Kidney (tissue), 14 donors: ENCODE measurements around the gene CCDC85C. TPM values are rescaled to one million over a fixed set of nuclear protein-coding genes. Genes with fewer than 3 reads are reported as not detected.

ENCODE experiments used
- DNase-seq, 5 donors: peaks; one replicate each; pipeline ENCODE4 v3.0.0-alpha.2; 2013 to 2020
- FAIRE-seq: peaks from 2 replicates; lab custom pipeline; 2012; peaks lifted over from hg19 to GRCh38; lab: Jason Lieb, UNC
- H3K27ac ChIP-seq, 2 donors: one replicate each; pipeline ENCODE4 v1.7.0; 2013; ENCODE audit warnings: low read depth in 2 of 2, low read length in 2 of 2, inconsistent platforms in 1 of 2
- H3K27me3 ChIP-seq: one replicate; pipeline ENCODE4 v1.7.1; 2013; ENCODE audit warnings: low read length, inconsistent platforms; ENCODE audit not compliant: control insufficient read depth, insufficient read depth
- H3K36me3 ChIP-seq, 3 donors: one replicate each; pipeline versions ENCODE4 v1.7.0 to v1.7.1; 2013; ENCODE audit warnings: low read length in 3 of 3, control low read depth in 1 of 3, inconsistent platforms in 1 of 3; ENCODE audit not compliant: insufficient read depth in 3 of 3, control insufficient read depth in 2 of 3
- H3K4me1 ChIP-seq, 3 donors: one replicate each; pipeline versions ENCODE4 v1.7.0 to v1.7.1; 2013; ENCODE audit warnings: low read length in 3 of 3, inconsistent platforms in 1 of 3, low read depth in 1 of 3; ENCODE audit not compliant: control insufficient read depth in 2 of 3, insufficient read depth in 2 of 3
- H3K4me3 ChIP-seq, 3 donors: one replicate each; pipeline versions ENCODE4 v1.7.0 to v1.8.1; 2013; ENCODE audit warnings: low read length in 3 of 3, control low read depth in 1 of 3, inconsistent platforms in 1 of 3
- H3K9ac ChIP-seq, 3 donors: one replicate each; pipeline versions ENCODE4 v1.7.0 to v1.7.1; 2013; ENCODE audit warnings: low read length in 3 of 3, control low read depth in 1 of 3, inconsistent platforms in 1 of 3
- H3K9me3 ChIP-seq, 3 donors: one replicate each; pipeline versions ENCODE4 v1.7.0 to v1.7.1; 2013; ENCODE audit warnings: low read length in 3 of 3, control low read depth in 1 of 3, inconsistent platforms in 1 of 3; ENCODE audit not compliant: control insufficient read depth in 2 of 3, insufficient read depth in 1 of 3
- CTCF ChIP-seq: IDR thresholded peaks from 3 replicates; pipeline ENCODE4 v1.5.1; 2012; ENCODE audit warnings: mild to moderate bottlenecking, moderate library complexity, borderline replicate concordance; ENCODE audit not compliant: insufficient read depth; ENCODE audit errors: extremely low read depth
- intact Hi-C: fragments of 100-400 bp; cut with DNase I; formaldehyde crosslinking; loops from one replicate; pipeline ENCODE4 v1.11.1; 2022
- polyA plus RNA-seq: library from polyadenylated mRNA; stranded (reverse); fragments of 350-450 nt; fragmentation: Illumina TruSeq; extraction: RNeasy Lipid Tissue Mini Kit (QIAGEN cat#74804); gene quantifications from one replicate; pipeline ENCODE4 v1.2.3, GENCODE V29; 2014; ENCODE audit warnings: low read depth, low replicate concordance; ENCODE audit not compliant: insufficient read depth
- total RNA-seq: library from RNA; stranded (reverse); fragmentation: NEBNext Ultra II Directional; extraction: Animal tissue kit (Norgen Biotek cat#: 25700); gene quantifications from one replicate; pipeline ENCODE4 v1.2.1, GENCODE V29; 2021
- donor health status: control.
- donor health status: control.
- donor health status: control.
- donor health status: control.
- donor health status: control.
- donor health status: DM: yes; HTN: yes; CAD: no.
- donor health status: Normal renal cell carcinoma (clear cell type).

Gene CCDC85C
- total and polyA plus RNA-seq, 2 donors from 2014 or later = 14.7 to 21.4 TPM

GRCh38 chr14:99534333-99534732, 69.7 kb downstream of the CCDC85C start:
- Histone ChIP-seq H3K27ac (no peak overlapping the region), H3K9me3 (no peaks in the 10 kb centered on the region), H3K27me3 (no peaks in the 10 kb centered on the region), H3K4me1 (peaks cover 0 to 8% (median 6%) of the 10 kb centered on the region in 3 donors), H3K36me3 (no peaks in the 10 kb centered on the region), H3K4me3 (no peak overlapping the region), H3K9ac (no peak overlapping the region)
- TF ChIP-seq CTCF = no peak
- intact Hi-C loops = no loop called here
- DNase-seq = no peak
- no peak for FAIRE-seq

GRCh38 chr14:99532310-99532709, 71.7 kb downstream of the CCDC85C start:
- H3K27ac ChIP-seq = no peak overlapping the region
- H3K36me3 ChIP-seq = no peaks in the 10 kb centered on the region
- no peak overlapping the region for H3K9ac ChIP-seq
- H3K4me1 ChIP-seq = peaks cover 0 to 2% (median 0%) of the 10 kb centered on the region in 3 donors
- no peak overlapping the region for H3K4me3 ChIP-seq
- DNase-seq (no peak), FAIRE-seq (no peak)
- no peak for TF ChIP-seq CTCF
- H3K9me3 ChIP-seq = no peaks in the 10 kb centered on the region
- no peaks in the 10 kb centered on the region for H3K27me3 ChIP-seq
- intact Hi-C loops = no loop called here

GRCh38 chr14:99531251-99532096, 72.5 kb downstream of the CCDC85C start:
- no peaks in the 10 kb centered on the region for H3K9me3 ChIP-seq
- H3K9ac ChIP-seq = no peak overlapping the region
- FAIRE-seq (no peak), DNase-seq (peak in 1 of 5 donors; percentile 37)
- TF ChIP-seq CTCF = no peak
- no peaks in the 10 kb centered on the region for H3K27me3 ChIP-seq
- H3K4me3 ChIP-seq = no peak overlapping the region
- H3K27ac ChIP-seq = no peak overlapping the region
- intact Hi-C loops = no loop called here
- H3K36me3 ChIP-seq = no peaks in the 10 kb centered on the region
- peaks cover 0 to 2% (median 0%) of the 10 kb centered on the region in 3 donors for H3K4me1 ChIP-seq
